Measurements from ENCODE around the gene PCNP.
A peak's percentile ranks its signal among the peaks of the same experiment; 100 is the strongest.
"Not testable (repeated sequence)": the region's sequence is repeated elsewhere in the genome, so short reads cannot be mapped to it uniquely, and the experiment has no call there.

PCNP gene

DNA sequence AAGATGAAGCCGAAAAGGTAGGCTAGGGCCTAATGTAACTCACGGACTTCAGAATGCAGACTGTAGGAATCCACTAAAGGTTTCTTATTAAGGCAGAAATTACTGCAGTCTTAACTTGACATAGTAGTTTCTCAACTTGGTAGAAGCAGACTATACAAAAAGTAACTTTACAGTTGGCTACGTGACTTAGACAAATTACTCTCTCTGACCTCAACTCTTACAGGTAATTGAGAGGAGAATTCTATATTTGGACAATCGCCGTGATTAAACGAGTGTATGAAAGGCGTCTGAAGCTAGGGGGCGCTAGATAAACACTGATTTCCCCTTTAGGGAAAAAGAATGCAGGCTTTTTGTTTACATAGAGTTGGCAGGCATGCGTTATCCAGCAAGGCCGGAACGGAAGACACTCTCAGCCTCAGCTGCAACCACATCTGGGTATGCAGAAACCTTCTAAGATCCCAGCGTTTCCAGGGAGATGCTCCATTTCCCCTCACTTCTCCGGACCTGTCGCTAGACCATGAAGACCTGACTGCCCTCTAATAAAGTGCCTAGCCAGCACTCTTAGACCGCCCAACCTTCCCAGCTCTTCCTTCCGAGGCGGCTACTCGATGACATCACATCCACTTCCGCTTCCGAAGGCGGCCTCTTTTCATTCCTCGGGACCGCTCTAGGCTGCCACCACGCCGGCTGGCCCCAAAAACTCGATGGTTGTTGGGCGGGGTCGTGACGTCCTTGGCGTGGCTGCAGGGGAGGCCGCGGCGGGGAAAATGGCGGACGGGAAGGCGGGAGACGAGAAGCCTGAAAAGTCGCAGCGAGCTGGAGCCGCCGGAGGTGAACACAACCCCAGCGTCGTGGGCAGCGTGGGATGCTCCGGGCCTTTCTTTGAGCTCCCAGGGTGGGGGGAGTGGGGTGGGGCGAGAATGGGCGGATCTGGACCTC lies at the start of gene PCNP:
PCNP (plus strand) TSS at position 732 of the 939 bp plus-strand sequence; CDS start at position 768, 36 bp downstream.
- H3K4me3 Mint-ChIP-seq, result peak within 1 kb of the TSS; percentile 97
- peaks cover 72% of the 10 kb centered on the region for H3K4me1 Mint-ChIP-seq
- no peaks in the 10 kb centered on the region for H3K27me3 Mint-ChIP-seq
- peaks cover 5% of the 10 kb centered on the region for H3K36me3 Mint-ChIP-seq
- H3K27ac Mint-ChIP-seq, result peak within 1 kb of the TSS; percentile 97
- H3K9me3 Mint-ChIP-seq, result no peaks in the 10 kb centered on the region

DNA sequence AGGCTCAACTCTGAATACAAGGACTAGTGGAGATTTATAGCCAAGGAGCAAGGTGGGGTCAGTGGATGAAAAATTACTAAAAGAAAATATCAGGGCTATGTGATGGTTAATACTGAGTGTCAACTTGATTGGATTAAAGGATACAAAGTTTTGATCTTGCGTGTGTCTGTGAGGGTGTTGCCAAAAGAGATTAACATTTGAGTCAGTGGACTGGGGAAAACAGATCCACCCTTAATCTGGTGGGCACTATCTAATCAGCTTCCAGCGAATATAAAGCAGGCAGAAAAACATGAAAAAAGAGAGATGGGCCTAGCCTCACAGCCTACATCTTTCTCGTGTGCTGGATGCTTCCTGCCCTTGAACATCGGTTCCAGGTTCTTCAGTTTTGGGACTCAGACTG lies 46.5 kb upstream of the PCNP start:
- Mint-ChIP-seq H3K27ac (no peak overlapping the region), H3K4me1 (peaks cover 46% of the 10 kb centered on the region), H3K36me3 (no peaks in the 10 kb centered on the region), H3K27me3 (no peaks in the 10 kb centered on the region), H3K9me3 (no peaks in the 10 kb centered on the region), H3K4me3 (no peak overlapping the region)

- Mint-ChIP-seq H3K9me3 (no peaks in the 10 kb centered on the region), H3K4me3 (no peak overlapping the region), H3K27me3 (no peaks in the 10 kb centered on the region), H3K4me1 (peaks cover 44% of the 10 kb centered on the region), H3K36me3 (no peaks in the 10 kb centered on the region), H3K27ac (no peak overlapping the region)
Measured at GRCh38 chr3:101527906-101528305, 46.1 kb upstream of the PCNP start.

DNA sequence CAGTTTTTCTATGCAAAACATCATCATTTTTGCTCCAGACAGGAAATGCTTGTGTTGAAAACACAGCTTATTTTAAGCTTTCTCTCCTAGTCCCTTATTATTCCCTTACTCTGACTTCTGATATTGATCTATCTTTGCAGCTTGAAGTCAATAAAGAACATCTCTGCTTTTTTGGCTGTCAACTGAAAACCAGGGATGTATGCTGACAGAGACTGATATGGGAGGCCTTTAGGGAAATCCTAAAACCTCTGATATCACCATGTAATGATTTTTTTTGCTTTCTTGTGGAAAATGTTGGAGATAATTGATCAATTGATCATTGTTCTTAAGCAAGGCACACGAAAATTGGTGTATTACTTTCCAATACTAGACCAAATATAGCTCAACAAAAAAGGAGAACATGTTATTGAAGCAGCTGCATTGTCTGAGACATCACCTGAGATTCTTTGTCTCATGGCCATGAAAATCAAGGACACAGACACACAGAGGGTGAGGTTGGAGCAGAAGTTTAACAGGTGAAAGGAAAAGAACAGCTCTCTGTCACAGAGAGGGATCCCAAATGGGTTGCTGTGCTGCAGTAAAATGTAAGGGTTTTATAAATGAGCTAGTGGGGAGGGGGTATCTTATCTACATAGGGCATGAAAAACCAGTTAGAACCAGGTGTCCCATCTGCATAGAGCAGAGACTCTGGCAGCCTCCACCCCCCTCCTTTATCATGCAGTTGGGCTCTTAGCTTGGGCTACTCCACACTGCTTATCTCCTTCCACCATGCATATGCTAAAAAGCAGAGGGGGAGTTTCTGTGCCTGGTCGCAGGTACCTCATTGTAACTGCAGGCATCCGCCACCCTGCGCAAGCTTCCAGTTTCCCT lies 43.9 kb upstream of the PCNP start:
- Mint-ChIP-seq H3K27ac (peak overlapping the region; percentile 83), H3K4me3 (peak overlapping the region; percentile 37), H3K36me3 (no peaks in the 10 kb centered on the region), H3K27me3 (no peaks in the 10 kb centered on the region), H3K9me3 (no peaks in the 10 kb centered on the region), H3K4me1 (peaks cover 47% of the 10 kb centered on the region)

DNA sequence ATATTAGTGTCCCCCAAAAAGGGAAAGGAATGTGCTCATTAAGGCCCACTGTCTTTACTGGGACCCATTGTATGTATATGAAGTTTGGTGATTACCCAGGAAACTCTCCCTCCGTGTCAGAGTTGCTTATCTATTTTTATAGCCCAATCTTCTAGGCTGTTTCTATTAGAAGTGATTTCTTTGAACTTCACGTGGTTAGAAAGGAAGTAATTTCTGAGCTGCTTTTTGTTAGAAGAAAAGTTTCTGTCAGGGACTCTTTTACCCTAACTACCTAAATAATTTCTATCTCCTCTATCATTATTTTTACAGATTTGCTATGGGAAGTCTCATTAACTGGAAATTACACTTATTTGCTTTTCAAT lies 43.3 kb upstream of the PCNP start:
- Mint-ChIP-seq H3K4me1 (peaks cover 47% of the 10 kb centered on the region), H3K4me3 (peak overlapping the region; percentile 37), H3K27me3 (no peaks in the 10 kb centered on the region), H3K36me3 (no peaks in the 10 kb centered on the region), H3K27ac (peak overlapping the region; percentile 83), H3K9me3 (no peaks in the 10 kb centered on the region)

DNA sequence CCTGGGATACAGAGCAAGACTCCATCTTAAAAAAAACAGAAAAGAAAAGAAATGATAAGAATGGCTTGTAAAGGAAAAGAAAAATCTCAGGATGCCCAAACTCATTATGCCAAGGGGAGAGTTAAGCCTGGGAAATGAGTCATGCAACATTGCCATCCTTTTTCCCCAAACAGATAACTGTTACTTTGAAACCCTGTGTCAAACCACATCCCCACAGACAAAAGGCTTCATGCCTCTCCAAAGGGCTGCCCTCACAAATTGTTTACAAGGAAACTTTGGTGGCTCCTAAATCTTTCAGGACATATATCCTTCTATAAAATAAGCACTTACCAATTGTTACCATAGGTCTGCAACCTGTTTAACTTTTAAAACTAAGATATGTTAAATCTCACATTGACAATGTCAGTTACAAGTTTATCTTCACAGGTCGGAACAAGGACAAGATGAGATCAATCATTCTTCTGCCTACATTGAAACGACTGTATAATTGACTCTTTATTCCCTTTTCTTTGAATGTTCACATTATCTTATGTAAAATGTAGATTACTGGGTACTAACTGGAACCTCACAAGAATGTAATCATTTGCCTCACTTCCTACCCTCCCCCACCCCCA lies 42.4 kb upstream of the PCNP start:
- Mint-ChIP-seq H3K9me3 (no peaks in the 10 kb centered on the region), H3K4me1 (peaks cover 47% of the 10 kb centered on the region), H3K27ac (peak overlapping the region; percentile 83), H3K4me3 (peak overlapping the region; percentile 15), H3K27me3 (no peaks in the 10 kb centered on the region), H3K36me3 (no peaks in the 10 kb centered on the region)

GRCh38 chr3:101532783-101533602 lies 41.0 kb upstream of the PCNP start:
- peaks cover under 1% of the 10 kb centered on the region for H3K36me3 Mint-ChIP-seq
- H3K27ac Mint-ChIP-seq, result peak overlapping the region; percentile 89
- H3K9me3 Mint-ChIP-seq, result no peaks in the 10 kb centered on the region
- H3K27me3 Mint-ChIP-seq, result no peaks in the 10 kb centered on the region
- peaks cover 41% of the 10 kb centered on the region for H3K4me1 Mint-ChIP-seq
- H3K4me3 Mint-ChIP-seq, result no peak overlapping the region

DNA sequence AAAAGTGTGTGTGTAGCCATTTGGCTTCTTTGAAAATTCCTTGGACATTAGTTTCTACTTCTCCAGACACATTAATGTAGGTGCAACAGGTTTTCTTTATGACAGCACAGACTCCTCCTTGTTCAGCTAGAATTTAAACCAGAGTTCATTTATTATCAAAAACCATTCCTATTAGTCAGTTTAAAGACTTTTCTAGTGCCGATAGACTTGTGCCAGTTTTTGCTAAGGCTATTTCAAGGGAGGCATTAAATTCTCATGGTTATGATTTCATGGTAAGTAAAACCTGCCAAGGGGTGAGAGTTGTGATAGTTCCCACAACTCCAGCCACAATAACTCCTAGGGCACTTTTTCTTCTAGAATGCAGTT lies 40.4 kb upstream of the PCNP start:
- Mint-ChIP-seq H3K4me3 (no peak overlapping the region), H3K4me1 (peaks cover 41% of the 10 kb centered on the region), H3K27me3 (no peaks in the 10 kb centered on the region), H3K27ac (peak overlapping the region; percentile 55), H3K36me3 (peaks cover 1% of the 10 kb centered on the region), H3K9me3 (no peaks in the 10 kb centered on the region)

DNA sequence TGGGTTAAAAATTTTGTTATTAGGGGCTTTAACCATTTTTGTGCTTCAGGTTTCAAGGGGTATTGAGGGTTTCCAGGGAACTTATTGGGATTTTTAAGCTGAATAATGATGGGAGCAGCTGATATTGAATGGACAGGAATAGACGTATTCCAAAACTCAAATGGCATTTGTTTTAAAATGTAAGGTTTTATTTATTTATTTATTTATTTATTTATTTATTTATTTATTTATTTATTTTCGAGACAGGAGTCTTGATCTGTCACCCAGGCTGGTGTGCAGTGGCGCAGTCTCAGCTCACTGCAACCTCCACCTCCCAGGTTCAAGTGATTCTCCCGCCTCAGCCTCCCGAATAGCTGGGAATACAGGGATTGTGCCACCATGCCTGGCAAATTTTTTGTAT lies 38.8 kb upstream of the PCNP start:
- no peaks in the 10 kb centered on the region for H3K27me3 Mint-ChIP-seq
- H3K27ac Mint-ChIP-seq, result no peak overlapping the region
- H3K9me3 Mint-ChIP-seq, result no peaks in the 10 kb centered on the region
- no peak overlapping the region for H3K4me3 Mint-ChIP-seq
- peaks cover 29% of the 10 kb centered on the region for H3K4me1 Mint-ChIP-seq
- peaks cover 1% of the 10 kb centered on the region for H3K36me3 Mint-ChIP-seq

GRCh38 chr3:101536266-101536665 lies 37.7 kb upstream of the PCNP start:
- Mint-ChIP-seq H3K4me1 (peaks cover 19% of the 10 kb centered on the region), H3K27ac (no peak overlapping the region), H3K36me3 (peaks cover 1% of the 10 kb centered on the region), H3K9me3 (no peaks in the 10 kb centered on the region), H3K27me3 (no peaks in the 10 kb centered on the region), H3K4me3 (no peak overlapping the region)

GRCh38 chr3:101536955-101537354 lies 37.0 kb upstream of the PCNP start:
- H3K27ac Mint-ChIP-seq, H3K36me3 Mint-ChIP-seq, H3K9me3 Mint-ChIP-seq, H3K4me3 Mint-ChIP-seq, H3K27me3 Mint-ChIP-seq: not testable (repeated sequence)
- H3K4me1 Mint-ChIP-seq, result peaks cover 15% of the 10 kb centered on the region

DNA sequence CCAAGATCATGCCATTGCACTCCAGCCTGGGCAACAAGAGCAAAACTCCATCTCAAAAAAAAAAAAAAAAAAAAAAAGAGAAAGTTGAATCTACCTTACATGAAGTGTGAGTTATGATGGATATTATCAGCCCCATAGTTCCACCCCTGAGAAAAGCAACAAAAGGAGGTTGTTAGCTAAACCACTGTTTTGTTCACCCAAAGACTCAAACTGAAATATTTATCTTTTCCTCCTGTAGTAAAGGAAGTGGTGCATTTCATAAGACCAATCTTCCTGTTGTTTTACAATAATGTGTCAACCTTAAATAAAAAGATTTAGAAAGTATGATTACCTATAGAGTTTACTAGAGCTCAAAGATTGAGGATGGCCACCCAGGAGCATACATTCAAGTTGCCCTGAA lies 31.0 kb upstream of the PCNP start:
- Mint-ChIP-seq H3K4me1 (peaks cover 32% of the 10 kb centered on the region), H3K36me3 (peaks cover under 1% of the 10 kb centered on the region), H3K9me3 (no peaks in the 10 kb centered on the region), H3K27ac (peak overlapping the region; percentile 82), H3K27me3 (no peaks in the 10 kb centered on the region), H3K4me3 (peak overlapping the region; percentile 47)

- peaks cover 36% of the 10 kb centered on the region for H3K4me1 Mint-ChIP-seq
- peak overlapping the region; percentile 9 for H3K4me3 Mint-ChIP-seq
- H3K27ac Mint-ChIP-seq, result peak overlapping the region; percentile 49
- no peaks in the 10 kb centered on the region for H3K27me3 Mint-ChIP-seq
- H3K36me3 Mint-ChIP-seq, result no peaks in the 10 kb centered on the region
- no peaks in the 10 kb centered on the region for H3K9me3 Mint-ChIP-seq
Measured at GRCh38 chr3:101544161-101544850, 29.7 kb upstream of the PCNP start.

- H3K4me1 Mint-ChIP-seq, result peaks cover 16% of the 10 kb centered on the region
- no peaks in the 10 kb centered on the region for H3K27me3 Mint-ChIP-seq
- H3K36me3 Mint-ChIP-seq, result peaks cover 2% of the 10 kb centered on the region
- H3K27ac Mint-ChIP-seq, result no peak overlapping the region
- no peak overlapping the region for H3K4me3 Mint-ChIP-seq
- H3K9me3 Mint-ChIP-seq, result no peaks in the 10 kb centered on the region
Measured at GRCh38 chr3:101548527-101549105, 25.4 kb upstream of the PCNP start.

Data from activated naive CD4-positive, alpha-beta T cell treated with anti-CD3 and anti-CD28 coated beads, Interleukin-2, amount 50 U/mL, for 24 hours (primary cell).